HepG2 (cell line): Measurements from ENCODE around the gene TMEM233. TPM values are rescaled to one million over a fixed set of nuclear protein-coding genes. Genes with fewer than 3 reads are reported as not detected.

Experiments
- ARID4A ChIP-seq: sonication (generic); formaldehyde crosslinking; IDR thresholded peaks from 2 replicates; pipeline ENCODE4 v1.5.0; 2020; ENCODE audit warnings: mild to moderate bottlenecking, missing genetic modification reagents, borderline replicate concordance
- EED ChIP-seq: sonication (generic); formaldehyde crosslinking; IDR thresholded peaks from 2 replicates; pipeline ENCODE4 v1.5.0; 2020; ENCODE audit warnings: mild to moderate bottlenecking, missing genetic modification reagents
- FUBP1 ChIP-seq: sonication (generic); formaldehyde crosslinking; IDR thresholded peaks from 2 replicates; pipeline ENCODE4 v1.5.1; 2020; ENCODE audit warnings: missing genetic modification reagents, mild to moderate bottlenecking, borderline replicate concordance
- GMEB1 ChIP-seq: sonication (generic); formaldehyde crosslinking; IDR thresholded peaks from 2 replicates; pipeline ENCODE4 v1.5.1; 2020; ENCODE audit warnings: missing genetic modification reagents, mild to moderate bottlenecking, borderline replicate concordance
- IKZF5 ChIP-seq: IDR thresholded peaks from 2 replicates; pipeline ENCODE4 v1.6.1; 2018; ENCODE audit warnings: missing genetic modification reagents, mild to moderate bottlenecking, missing compliant biosample characterization
- NAIF1 ChIP-seq: sonication (generic); formaldehyde crosslinking; IDR thresholded peaks from 2 replicates; pipeline ENCODE4 v1.5.0; 2020; ENCODE audit warnings: mild to moderate bottlenecking, missing genetic modification reagents, borderline replicate concordance
- POGK ChIP-seq: sonication (generic); formaldehyde crosslinking; conservative IDR thresholded peaks from 2 replicates; pipeline ENCODE4 v1.8.0; 2022; ENCODE audit warnings: mild to moderate bottlenecking, moderate library complexity, missing genetic modification reagents
- SAP130 ChIP-seq: IDR thresholded peaks from 2 replicates; pipeline ENCODE4 v1.6.1; 2016; ENCODE audit warnings: low read depth
- TFAP4 ChIP-seq: sonication (generic); IDR thresholded peaks from 2 replicates; pipeline ENCODE4 v1.6.1; 2016; ENCODE audit warnings: low read depth, borderline replicate concordance
- ZBTB21 ChIP-seq: sonication (generic); formaldehyde crosslinking; IDR thresholded peaks from 2 replicates; pipeline ENCODE4 v1.4.0; 2020; ENCODE audit warnings: missing genetic modification reagents
- ZBTB25 ChIP-seq: IDR thresholded peaks from 2 replicates; pipeline ENCODE4 v1.6.1; 2018; ENCODE audit warnings: missing genetic modification reagents
- ZNF367 ChIP-seq: sonication (generic); formaldehyde crosslinking; IDR thresholded peaks from 2 replicates; pipeline ENCODE4 v1.4.0; 2020; ENCODE audit warnings: missing genetic modification reagents, borderline replicate concordance
- ZNF549 ChIP-seq: sonication (generic); formaldehyde crosslinking; IDR thresholded peaks from 2 replicates; pipeline ENCODE4 v1.5.0; 2020; ENCODE audit warnings: missing genetic modification reagents
- ZNF605 ChIP-seq: sonication (generic); formaldehyde crosslinking; IDR thresholded peaks from 2 replicates; pipeline ENCODE4 v1.8.0; 2022; ENCODE audit warnings: mild to moderate bottlenecking, missing genetic modification reagents
- polyA plus RNA-seq, 8 experiments: library from polyadenylated mRNA; depleted of rRNA in 3 of 8; stranded (reverse) in 7 of 8; unstranded in 1 of 8; fragments of >200 nt; fragmentation: Illumina TruSeq in 4 of 8; extraction: Trizol in 4 of 8; gene quantifications; 2 replicates each; pipeline versions ENCODE4 v1.2.1 to v1.2.3, GENCODE V29; 2011 to 2016; ENCODE audit warnings: low read depth in 4 of 8, missing spikeins in 1 of 8, mixed read lengths in 1 of 8; ENCODE audit not compliant: insufficient read depth in 1 of 8
- total RNA-seq, 5 experiments: library from RNA; depleted of rRNA; stranded (reverse); fragments of >200 nt; fragmentation: Illumina TruSeq; extraction: Trizol; gene quantifications; 2 replicates each; pipeline ENCODE4 v1.2.3, GENCODE V29; 2016; ENCODE audit warnings: low read depth in 1 of 5

TMEM233 gene
- total and polyA plus RNA-seq, 2 of the 13 experiments (the other 11 are each of a cell fraction or from before 2014, with no cell fraction given), result 0.03 TPM; not detected in 1

- TF ChIP-seq FUBP1 (CRISPR knock-in tag), result no peak
- TF ChIP-seq ZNF549 (CRISPR knock-in tag), result no peak
- TF ChIP-seq ZNF605 (CRISPR knock-in tag), result peak; percentile 91
- TF ChIP-seq GMEB1, result peak; percentile 86; the same call in 1 of the 2 replicates
- TF ChIP-seq ZBTB25 (CRISPR knock-in tag), result peak; percentile 99
- peak; percentile 82; the same call in 1 of the 2 replicates for TF ChIP-seq NAIF1 (CRISPR knock-in tag)
- TF ChIP-seq ZNF367 (CRISPR knock-in tag), result no peak
- peak; percentile 85; the same call in 1 of the 2 replicates for TF ChIP-seq POGK (CRISPR knock-in tag)
- TF ChIP-seq TFAP4, result peak; percentile 43; the same call in 1 of the 2 replicates
- TF ChIP-seq EED (CRISPR knock-in tag), result no peak
- TF ChIP-seq ZBTB21 (CRISPR knock-in tag), result peak; percentile 55; the same call in 1 of the 2 replicates
- TF ChIP-seq SAP130 (CRISPR knock-in tag), result peak; percentile 96
- peak; percentile 61; the same call in 1 of the 2 replicates for TF ChIP-seq IKZF5
- TF ChIP-seq ARID4A (CRISPR knock-in tag), result peak; percentile 96
Observed at GRCh38 chr12:119667577-119668323, 74.2 kb downstream of the TMEM233 start, which contains the start of gene PRKAB1 (continued).
